Smooth muscle cell of the brain vasculature (primary cell): ENCODE results near the gene CACTIN.

Source experiments
- DNase-seq: peaks from one replicate; pipeline ENCODE4 v3.0.0-alpha.2; 2012; ENCODE audit warnings: low read depth, low spot score

The CACTIN gene

GRCh38 chr19:3610745-3611717 is 15.6 kb downstream of the CACTIN start:
- no peak for DNase-seq

- no peak for DNase-seq
Observed at GRCh38 chr19:3609779-3610719, 16.5 kb downstream of the CACTIN start.

GRCh38 chr19:3608750-3609322 is 17.8 kb downstream of the CACTIN start:
- DNase-seq, result peak; percentile 67

GRCh38 chr19:3608079-3608641 is 18.4 kb downstream of the CACTIN start:
- DNase-seq, result no peak

GRCh38 chr19:3607303-3608078 is 19.1 kb downstream of the CACTIN start:
- no peak for DNase-seq

- no peak for DNase-seq
Observed at GRCh38 chr19:3606690-3607289, 19.8 kb downstream of the CACTIN start, which contains the start of gene TBXA2R. TSS of gene TBXA2R (minus strand) at chr19:3606875. CDS start at chr19:3600634, 6,241 bp downstream.

- DNase-seq, result no peak
Observed at GRCh38 chr19:3606174-3606689, 20.4 kb downstream of the CACTIN start.

GRCh38 chr19:3605770-3606169 is 20.8 kb downstream of the CACTIN start:
- no peak for DNase-seq

- no peak for DNase-seq
Observed at GRCh38 chr19:3605361-3605760, 21.2 kb downstream of the CACTIN start.

- DNase-seq, result no peak
Observed at GRCh38 chr19:3604987-3605343, 21.6 kb downstream of the CACTIN start.

GRCh38 chr19:3604227-3604986 is 22.2 kb downstream of the CACTIN start:
- DNase-seq, result no peak

GRCh38 chr19:3603121-3603811 is 23.3 kb downstream of the CACTIN start:
- DNase-seq, result no peak

GRCh38 chr19:3601021-3601420 is 25.6 kb downstream of the CACTIN start:
- no peak for DNase-seq

- no peak for DNase-seq
Observed at GRCh38 chr19:3599776-3600187, 26.8 kb downstream of the CACTIN start.

- DNase-seq, result no peak
Observed at GRCh38 chr19:3595521-3596061, 31.0 kb downstream of the CACTIN start.

GRCh38 chr19:3593156-3593555 is 33.4 kb downstream of the CACTIN start:
- DNase-seq, result no peak

GRCh38 chr19:3591876-3592613 is 34.5 kb downstream of the CACTIN start:
- no peak for DNase-seq
